Measurements from ENCODE around the gene PPP2R5C.
A peak's percentile ranks its signal among the peaks of the same experiment; 100 is the strongest.

PPP2R5C gene

DNA sequence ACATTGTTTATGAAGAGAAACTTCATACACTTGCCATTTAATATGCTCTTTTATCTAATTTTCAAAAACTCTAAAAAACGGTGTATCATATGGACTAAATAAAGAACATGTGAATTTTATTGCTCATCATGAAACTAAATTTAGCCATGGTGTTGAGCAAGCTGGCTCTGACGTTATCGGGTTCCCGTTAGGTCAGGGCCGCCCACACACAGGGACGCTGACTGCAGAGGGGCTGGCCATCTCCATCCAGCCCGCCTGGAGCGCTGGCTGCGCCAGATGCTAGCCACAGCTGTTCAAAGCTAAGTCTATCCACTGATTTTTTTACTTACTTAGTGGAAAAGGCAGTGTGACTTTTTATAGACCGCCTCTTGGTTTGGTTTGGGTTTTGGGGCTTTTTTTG lies 166.3 kb downstream of the PPP2R5C start:
- no peak for DNase-seq

DNA sequence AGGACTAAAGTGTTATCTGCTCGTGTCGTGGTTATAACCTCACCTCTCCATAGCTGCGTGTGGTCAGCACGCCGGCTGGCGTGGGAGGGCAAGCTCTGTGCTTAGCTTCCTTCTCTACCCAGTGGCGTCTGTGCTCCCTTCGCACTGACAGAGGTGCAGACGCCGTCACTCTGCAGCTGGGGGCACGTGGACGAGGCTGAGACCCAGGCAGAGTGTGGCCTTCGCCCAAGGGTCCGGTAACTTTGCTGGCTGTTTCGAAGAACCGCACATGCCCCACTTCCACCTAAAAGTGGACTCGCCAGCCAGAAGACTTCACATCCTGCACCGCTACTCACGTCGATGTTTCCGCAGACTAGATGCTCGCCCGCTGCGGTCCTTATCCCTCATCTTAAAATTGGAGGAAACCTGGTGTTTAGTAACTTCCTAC lies 166.9 kb downstream of the PPP2R5C start:
- no peak for DNase-seq

DNA sequence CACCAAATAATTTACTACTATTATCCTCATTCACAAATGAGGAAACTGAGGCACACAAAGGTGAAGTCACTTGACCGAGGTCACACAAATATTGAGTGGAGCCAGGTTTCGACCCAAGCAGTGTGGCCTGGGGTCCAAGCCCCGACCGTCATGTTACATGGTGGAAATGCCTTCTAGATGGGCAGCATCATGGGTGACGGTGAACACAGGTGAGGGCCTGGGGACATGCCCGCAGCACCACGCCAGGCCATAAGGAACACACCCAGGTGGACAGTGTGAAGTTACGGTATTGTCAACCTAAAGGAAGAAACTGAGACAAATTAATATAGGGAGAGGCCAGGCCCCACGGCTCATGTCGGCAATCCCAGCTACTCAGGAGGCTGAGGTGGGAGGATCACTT lies 167.6 kb downstream of the PPP2R5C start:
- no peak for DNase-seq

DNA sequence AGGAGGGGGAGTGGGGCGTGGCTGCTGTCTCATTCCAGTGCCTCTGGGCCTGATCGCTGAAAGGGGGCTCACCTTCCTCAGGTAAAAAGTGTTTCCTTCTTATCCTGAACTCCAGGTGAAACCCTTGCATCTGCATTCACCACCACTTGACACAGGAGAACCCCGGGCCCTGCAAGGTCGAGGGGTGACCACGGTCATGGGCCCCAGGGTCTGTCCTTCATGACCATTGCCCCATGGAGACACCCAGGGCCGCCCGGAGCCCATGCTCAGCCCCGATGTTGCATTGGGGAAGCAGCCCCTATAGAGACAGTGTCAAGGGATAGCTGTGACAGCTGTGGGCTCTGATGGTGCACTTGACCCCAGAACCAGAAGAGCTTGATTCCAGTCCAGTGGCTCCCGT lies 168.4 kb downstream of the PPP2R5C start:
- no peak for DNase-seq

DNA sequence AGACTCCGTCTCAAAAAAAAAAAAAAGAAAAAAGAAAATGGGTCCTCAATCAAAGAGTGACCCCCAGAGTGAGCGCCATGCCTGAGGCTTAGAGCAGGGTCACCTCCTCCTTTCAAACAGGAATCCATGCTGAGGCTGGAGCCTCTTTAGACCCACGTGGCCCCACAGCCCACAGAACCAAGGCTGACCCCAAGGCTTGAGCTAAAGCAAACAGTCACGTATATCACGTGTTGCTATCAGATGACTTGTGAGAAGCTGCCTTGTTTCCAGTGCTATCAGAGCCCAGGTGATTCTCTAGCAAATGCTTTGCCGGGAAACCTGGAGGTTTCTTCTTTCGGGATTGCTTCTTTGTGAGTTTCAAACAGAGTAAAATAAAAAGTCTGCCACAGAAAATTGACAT lies 171.2 kb downstream of the PPP2R5C start:
- DNase-seq = no peak

DNA sequence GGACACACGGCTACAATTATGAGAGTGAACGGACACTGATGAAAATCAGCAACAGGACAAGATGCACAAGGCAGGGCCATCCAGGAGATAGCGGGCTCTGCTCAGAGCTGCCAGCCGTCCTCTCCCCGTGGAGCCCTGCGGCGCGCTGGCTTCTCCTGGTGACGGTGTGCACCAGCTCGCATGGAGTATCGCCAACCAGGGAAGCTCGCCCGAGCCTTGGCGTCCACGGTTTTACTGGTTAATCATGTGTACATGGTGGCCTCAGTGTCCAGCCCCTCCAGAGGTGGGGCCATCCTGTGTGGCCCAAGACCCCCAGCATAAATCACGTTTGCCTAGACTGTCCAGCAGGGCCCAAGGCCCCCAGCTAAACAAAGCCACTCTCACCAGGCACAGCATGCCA lies 171.7 kb downstream of the PPP2R5C start:
- no peak for DNase-seq

DNA sequence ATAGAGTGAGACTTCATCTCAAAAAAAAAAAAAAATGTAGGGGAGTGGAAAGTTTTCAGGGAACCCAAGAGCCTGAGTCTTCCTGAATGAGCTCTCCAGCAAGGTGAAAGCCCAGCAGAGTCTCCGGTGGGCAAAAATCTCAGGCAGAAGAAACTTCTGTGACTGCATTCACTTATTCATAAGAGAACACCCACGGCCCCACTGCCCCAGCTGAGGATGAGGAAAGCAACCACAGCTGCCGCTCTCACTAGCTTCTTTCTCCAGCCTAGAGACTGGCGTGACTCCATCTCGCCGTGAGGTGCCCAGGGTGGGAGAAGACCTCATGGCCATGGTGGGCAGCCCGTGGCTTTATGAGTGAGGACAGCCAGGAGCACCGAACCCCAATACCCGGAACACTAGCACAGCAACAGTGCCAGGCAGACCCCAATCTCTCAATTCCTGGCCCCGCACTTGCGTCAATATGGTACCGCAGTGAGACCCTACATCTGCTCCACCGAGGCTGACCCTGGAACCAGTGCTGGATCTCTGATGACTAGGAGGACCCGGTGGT lies 173.2 kb downstream of the PPP2R5C start:
- no peak for DNase-seq

DNA sequence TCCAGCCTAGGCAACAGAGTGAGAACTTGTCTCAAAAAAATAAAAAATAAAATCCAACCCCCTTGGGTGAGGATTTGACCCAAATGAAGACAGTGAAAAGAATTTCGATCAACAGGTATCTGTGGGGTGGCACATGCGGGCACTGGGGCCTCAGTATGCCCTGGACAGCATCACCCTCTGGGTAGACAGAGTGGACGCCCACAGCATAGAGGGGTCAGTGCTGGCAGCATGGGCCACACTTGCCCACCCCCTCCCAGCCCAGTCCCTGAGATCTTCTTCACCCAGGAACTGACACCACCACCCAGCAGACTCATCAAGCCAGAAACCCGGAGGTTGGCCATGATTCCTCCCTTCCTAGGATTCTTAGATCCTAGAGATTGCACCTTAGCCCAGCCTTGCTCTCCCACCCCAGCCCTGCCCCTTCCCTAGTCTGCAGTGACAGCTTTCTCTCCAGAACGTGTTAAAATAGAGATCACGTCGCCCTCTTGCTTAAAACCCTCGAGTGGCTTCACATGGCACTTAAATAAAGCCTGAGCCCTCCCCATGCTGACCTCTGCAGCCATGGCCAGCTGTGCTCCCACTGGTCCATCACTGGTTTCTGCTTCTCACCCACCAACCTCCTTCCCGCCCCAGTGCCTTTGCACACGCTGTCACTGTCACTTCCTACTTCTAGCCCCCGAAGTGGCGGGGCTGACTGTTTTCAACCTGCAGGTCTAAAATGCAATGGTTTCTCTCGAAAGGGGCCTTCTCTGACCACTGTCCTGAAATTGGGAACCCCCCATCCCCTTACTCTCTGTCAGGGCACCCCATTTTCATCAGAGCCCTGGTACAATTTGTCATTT lies 176.6 kb downstream of the PPP2R5C start:
- DNase-seq = no peak

DNA sequence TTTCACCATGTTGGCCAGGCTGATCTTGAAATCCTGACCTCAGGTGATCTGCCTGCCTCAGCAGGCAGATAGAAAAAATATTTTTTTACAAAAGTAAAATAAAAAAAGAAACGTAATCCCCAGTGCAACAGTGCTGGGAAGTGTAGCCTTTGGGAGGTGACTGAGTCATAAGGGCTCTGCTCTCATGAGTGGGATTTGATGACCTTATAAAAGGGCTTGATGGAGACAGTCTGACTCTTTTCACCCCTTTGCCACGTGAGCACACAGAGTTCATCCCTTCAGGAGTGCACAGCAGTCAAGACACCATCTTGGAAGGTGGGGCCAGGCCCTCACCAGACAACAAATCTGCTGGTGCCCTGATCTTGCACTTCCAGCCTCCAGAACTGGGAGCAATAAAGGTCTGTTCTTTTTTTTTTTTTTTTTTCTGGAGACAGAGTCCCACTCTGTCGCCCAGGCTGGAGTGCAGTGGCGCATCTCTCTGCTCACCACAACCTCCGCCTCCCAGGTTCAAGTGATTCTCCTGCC lies 178.2 kb downstream of the PPP2R5C start:
- no peak for DNase-seq

DNA sequence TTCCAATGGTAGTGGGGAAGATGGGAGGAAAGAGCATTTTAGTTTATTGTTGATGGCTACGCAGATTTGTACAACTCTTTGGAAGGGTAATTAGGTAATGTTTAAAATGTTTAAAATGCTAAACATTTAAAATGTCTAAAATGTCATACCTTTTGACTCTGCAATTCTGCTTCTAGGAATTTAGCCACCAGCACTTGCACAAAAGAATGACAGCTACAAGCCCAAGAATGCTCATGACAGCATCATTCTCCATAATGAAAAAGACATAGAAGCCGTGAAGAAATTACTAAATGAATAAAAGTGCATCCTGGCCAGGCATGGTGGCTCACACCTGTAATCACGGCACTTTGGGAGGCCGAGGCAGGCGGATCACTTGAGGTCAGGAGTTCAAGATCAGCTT lies 182.9 kb downstream of the PPP2R5C start:
- DNase-seq = no peak

DNA sequence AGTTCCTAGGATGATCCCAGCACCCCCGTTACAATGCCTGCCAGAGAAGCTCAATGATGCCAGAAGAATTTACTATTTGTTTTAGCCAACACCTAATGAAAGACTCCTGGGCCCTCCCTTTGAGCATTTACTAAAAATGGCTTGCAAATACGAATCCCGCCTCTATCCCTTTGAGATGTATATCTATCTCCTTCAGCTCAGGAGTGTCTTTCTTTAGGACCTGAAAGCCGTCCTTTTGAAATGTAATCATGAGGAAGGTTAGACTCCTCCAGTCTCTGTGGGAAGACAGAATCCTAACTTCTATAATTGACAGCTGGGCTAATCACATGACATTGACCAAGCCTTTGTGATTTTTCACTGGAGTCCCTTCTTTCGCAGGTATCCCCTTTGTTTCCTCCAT lies 183.7 kb downstream of the PPP2R5C start:
- DNase-seq = no peak

DNA sequence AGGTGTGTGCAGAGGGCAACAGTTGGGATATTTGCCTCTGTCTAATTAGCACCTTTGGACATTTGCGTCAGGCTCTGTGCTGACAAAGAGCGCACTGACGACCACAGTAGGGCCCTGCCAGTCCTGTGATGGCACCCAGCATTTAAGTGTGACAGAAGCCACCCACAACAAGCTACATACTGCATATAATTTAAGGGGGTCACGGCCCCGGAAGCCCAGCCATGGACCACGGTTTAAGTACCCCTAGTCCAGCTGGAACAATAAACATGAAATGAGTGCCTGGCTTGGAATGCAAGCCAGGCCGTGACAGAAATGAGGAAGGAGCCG lies 186.0 kb downstream of the PPP2R5C start:
- peak; percentile 28 for DNase-seq

DNA sequence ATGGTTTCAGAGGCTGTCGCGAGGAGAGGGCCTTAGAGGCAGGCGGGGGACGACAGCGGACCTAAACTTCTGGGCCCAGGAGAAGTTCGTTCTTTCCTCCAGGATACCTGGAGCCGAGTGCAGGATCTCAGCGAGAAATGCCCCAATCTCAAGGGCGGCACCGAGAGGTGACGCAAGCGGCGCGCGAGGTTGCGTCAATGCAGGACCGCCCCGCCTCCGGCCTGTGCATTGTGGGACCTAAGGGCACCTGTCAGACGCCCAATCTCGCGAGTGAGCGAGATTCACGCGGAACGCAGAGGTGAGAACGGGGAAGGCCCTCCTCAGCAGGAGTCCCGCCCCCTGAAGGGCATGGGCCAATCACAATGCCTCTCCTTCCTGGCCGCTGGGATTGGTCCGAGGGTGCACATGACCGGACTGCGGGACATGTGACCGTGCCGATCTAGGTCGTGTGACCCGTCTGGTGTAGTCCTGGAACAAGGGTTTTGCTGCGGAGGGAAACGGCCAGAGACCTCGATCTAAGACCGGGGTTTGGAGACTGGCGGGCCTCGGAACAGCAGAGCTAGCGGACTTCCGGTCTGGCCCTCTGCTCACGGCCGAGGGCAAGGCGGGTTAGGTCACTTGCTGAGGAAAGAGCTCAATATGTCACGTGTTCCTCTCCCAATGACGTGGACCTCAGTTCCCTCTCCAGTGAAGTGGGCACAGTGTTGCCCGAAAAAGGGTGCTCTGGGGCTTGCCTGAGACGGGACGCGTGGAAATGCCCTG lies 186.6 kb downstream of the PPP2R5C start:
- DNase-seq = peak; percentile 100

DNA sequence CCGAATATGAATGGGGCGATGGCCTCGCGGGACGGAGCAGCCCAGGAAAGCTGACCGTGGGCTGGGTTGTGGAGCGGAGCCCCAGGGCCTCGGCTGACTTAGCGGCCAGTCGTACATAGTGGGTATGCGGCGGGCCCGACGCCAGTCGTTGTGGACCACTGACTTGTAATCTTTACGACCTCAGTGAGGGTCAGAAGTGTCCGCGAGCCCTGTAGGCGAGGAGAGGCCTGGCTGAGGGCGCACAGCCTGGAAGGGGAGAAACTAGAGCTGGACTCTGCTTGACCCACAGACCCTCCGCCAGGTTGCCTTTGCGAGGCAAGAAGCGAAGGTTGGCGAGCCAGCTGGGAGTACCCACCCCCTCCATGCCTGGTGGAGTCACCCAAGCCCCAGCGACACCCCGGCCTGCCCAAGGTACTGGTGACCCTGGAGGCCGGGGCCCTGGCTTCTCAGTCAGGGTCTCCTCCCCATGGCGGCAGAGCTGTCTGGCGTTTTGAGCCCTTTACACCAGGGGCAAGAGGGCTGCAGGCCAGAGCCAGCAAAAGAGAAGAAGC lies 187.2 kb downstream of the PPP2R5C start:
- no peak for DNase-seq

DNA sequence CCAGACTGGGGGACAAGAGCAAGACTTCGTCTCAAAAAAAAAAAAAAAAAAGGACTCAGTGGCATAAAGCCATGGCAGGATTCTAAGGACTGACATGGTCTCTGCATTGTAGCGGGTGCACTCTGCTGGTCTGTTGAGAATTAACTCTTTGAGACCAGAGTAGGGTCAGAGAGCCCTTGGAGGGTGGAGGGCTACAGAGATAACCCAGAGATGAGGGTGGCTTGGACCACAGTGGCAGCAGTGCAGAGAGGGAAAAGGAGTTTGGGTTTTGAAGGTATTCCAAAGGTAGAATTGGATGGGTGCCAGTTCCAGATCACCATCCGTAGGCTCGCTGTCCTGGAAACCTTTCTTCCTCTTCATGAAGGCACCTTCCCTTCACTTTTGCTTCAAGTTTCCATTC lies 188.6 kb downstream of the PPP2R5C start:
- DNase-seq = no peak

DNA sequence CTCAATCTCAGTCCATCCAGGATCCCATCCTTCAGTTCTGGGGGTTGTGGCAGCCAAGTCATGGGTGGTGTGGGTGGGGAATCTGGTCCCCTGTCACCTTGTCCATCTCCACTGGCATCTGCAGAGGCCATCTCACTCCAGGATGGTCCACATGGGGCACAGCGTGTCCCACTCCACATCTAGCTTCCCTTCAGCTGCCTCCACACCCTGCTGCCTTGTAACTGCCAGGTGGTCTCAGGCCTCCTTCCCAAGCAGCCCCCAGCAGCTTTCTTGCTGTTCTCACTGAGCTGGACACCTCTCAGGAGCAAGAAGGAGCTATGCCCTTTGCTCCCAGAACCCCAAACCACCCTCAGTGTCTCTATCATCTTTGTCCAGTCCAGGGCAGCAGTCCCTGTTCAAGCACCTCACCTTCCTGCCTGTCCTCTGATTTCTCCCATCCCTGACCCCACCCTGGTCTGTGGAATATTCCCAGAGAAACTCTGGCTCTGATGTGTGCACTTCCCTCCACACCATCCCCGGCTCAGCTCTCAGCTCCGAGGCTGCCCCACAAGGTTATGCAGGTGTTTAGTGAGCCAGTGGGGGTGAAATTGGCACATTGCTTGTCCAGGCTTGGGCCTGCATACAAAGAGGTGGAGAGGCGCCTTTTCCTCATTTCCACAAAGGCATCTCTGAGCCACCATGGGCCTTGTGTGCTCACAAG lies 189.2 kb downstream of the PPP2R5C start:
- DNase-seq = no peak

DNA sequence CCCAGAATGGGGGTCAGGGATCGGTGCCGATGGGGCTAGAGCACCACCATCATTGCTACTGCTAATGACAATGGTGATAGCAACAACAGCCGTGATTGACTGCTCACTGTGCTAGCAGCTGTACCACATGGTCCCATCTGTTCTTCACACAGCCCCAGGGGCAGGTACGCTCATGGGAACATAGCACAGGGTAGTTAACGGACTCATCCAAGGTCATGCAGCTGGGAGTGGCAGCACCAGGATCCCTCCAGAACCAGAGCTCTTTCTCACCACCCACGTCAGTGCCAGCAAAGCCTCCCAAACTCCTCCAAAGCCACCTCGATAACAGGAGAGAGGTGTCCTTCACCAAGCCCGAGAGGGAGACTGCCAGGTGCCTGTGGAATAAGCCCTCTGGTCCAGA lies 191.6 kb downstream of the PPP2R5C start:
- no peak for DNase-seq

DNA sequence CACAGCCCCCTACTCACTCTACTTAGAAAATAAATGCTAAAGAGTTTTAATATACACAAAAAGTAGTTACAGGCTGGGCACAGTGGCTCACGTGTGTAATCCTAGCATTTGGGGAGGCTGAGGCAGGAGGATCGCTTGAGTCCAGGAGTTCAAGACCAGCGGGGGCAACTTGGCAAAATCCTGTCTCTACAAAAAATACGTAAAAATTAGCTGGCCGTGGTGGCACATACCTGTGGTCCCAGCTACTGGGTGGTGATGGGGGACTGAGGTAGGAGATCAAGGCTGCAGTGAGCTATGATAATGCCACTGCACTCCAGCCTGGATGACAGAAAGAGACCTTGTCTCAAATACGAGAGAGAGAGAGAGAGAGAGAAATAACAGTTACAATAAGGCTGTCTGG lies 193.0 kb downstream of the PPP2R5C start:
- DNase-seq = no peak

DNA sequence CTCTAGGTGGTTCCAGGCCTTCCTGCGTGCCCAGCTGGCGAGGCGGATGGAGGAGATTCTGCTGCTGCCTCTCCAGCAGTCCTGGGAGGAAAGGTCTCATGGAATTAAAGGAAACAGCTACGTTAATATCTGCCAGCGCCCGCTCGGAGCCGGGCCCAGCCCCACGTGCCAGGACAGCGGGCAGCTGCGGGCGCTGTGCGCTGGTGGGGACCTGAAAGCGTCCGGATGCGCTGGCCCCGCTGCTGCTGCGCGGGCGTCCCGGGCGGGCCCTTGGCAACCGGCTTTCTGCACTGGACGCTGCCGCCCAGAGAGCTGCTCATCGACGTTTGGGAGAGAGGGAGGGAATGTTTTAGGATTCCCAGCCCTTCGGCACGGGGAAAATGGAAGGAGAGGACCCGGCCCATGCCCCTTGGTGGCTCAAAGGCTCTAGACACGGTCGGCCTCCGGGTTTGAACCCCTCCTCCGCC lies 194.2 kb downstream of the PPP2R5C start:
- DNase-seq = no peak

DNA sequence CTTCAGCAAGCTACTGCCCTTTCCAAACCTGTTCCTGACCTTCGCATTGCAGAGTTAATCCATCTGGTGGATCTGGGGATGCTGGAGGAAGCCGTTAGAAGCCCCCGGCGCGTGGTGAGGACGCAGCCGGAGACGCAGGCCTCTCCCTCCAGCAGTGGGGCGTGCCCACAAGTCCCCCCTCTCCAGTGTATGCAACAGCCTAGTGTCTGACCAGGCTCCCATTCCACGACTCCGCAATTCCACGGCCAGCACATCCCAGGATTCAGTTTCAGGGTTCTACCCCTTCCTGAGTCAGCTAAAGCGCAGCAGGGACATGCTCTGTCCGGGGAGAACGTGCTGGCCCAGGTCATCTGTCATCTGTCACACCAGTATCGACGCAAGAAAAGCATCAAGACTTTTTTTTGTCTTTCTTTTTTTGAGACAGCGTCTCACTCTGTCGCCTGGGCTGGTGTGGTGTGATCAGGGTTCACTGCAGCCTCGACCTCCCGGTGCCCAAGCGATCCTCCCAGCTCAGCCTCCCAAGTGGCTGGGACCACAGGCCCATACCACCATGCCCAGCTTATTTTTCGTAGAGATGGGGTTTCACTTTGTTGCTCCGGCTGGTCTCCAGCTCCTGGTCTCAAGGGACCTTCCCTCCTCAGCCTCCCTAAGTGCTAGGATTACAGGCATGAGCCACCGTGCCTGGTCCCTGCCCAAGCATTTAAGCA lies 194.8 kb downstream of the PPP2R5C start:
- DNase-seq = no peak

DNA sequence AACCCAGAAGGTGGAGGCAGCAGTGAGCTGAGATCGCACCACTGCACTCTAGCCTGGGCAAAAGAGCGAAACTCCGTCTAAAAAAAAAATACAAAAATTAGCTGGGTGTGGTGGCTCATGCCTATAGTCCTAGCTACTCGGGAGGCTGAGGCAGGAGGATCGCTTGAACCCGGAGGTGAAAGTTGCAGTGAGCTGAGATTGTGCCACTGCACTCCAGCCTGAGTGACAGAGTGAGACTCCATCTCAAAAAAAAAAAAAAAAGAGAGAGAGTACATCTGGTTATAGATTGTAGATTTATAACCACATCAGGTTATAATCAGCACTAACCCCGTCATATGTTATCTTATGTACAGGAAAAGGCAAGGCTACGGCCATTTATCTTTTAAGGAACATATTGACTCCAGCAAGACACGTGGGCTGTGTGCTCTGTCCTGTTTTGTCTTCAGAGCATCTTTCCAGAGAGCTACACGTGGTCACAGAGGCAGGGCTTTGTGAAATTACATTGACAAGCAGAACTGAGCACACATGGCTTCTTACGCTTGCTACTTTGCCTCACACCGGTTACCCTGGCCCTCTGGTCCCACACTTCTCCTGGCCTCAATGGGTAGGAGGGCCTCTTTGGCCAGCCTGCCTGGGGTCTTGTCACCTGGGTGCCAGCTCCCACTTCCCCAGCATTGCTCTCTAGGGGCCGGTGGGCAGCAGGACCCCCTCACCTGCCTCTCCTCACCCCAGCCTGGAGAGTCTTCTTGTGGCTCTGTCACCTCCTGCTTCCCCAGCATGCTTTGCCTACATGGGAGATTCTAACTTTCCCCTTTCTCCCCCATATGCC lies 196.1 kb downstream of the PPP2R5C start:
- no peak for DNase-seq
